GM12878 (cell line): ENCODE measurements around the gene ADA. TPM values are rescaled to one million over a fixed set of nuclear protein-coding genes. Genes with fewer than 3 reads are reported as not detected.
A peak's percentile ranks its signal among the peaks of the same experiment; 100 is the strongest.

Experiments used
- ATAC-seq: fragments of 200-7000 bp; cut with Tn5 transposase; 3 replicates; pipeline ENCODE4 v1.9.1; 2020; ENCODE audit warnings: mild to moderate bottlenecking, moderate library complexity
- BruUV-seq: library from RNA; stranded (reverse); fragments of 400-500 nt; replicated peaks from 2 replicates; lab custom pipeline; 2021; lab: Mats Ljungman, UMichigan
- CTCF ChIA-PET: fragments of 300-600 bp; sonication (Branson Sonifier 250); formaldehyde crosslinking; extraction: SDS; loops from one replicate; lab custom pipeline; 2021; ENCODE audit warnings: inconsistent platforms; lab: Yijun Ruan, JAX
- POLR2A ChIA-PET: fragments of 350-600 bp; formaldehyde crosslinking; extraction: SDS; loops from one replicate; lab custom pipeline; 2021; ENCODE audit warnings: inconsistent platforms; lab: Charles Lee
- RAD21 ChIA-PET: fragments of 300-600 bp; sonication (Branson Sonifier 250); formaldehyde crosslinking; loops from one replicate; lab custom pipeline; 2023; ENCODE audit warnings: antibody characterized with exemption; ENCODE audit not compliant: unreplicated experiment; lab: Charles Lee
- SMC1A ChIA-PET: fragments of 300-600 bp; sonication (Branson Sonifier 250); formaldehyde crosslinking; loops from one replicate; lab custom pipeline; 2023; ENCODE audit not compliant: unreplicated experiment, uncharacterized antibody; lab: Charles Lee
- DNase-seq: peaks from one replicate; pipeline ENCODE4 v3.0.0-alpha.2; 2011; ENCODE audit warnings: low read depth, low spot score
- FAIRE-seq: peaks from 3 replicates; lab custom pipeline; 2011; peaks lifted over from hg19 to GRCh38; lab: Jason Lieb, UNC
- H2AFZ ChIP-seq: 2 replicates; pipeline ENCODE4 v1.6.0; 2011; ENCODE audit warnings: low read depth, low read length, control low read depth; ENCODE audit not compliant: control insufficient read depth
- H3K27ac ChIP-seq: 2 replicates; pipeline ENCODE4 v1.5.1; 2011; ENCODE audit warnings: control low read depth; ENCODE audit not compliant: control insufficient read depth, insufficient read depth
- H3K27me3 ChIP-seq, 2 experiments: replicated peaks in 1 of 2; 2 replicates each; pipeline versions ENCODE4 v1.6.0 to v1.6.1; 2011; ENCODE audit warnings: low read length in 1 of 2; ENCODE audit not compliant: control insufficient read depth in 2 of 2, insufficient read depth in 2 of 2
- H3K36me3 ChIP-seq, 2 experiments: 2 replicates each; pipeline ENCODE4 v1.5.1; 2011; ENCODE audit warnings: low read length in 1 of 2; ENCODE audit not compliant: control insufficient read depth in 2 of 2, insufficient read depth in 2 of 2
- H3K4me1 ChIP-seq: 2 replicates; pipeline ENCODE4 v1.6.1; 2011; ENCODE audit warnings: mild to moderate bottlenecking, low read length, moderate library complexity, mixed read lengths; ENCODE audit not compliant: control insufficient read depth, insufficient read depth
- H3K4me2 ChIP-seq: 2 replicates; pipeline ENCODE4 v1.6.0; 2011; ENCODE audit warnings: control low read depth; ENCODE audit not compliant: control insufficient read depth, insufficient read depth
- H3K4me3 ChIP-seq: fragments of 200-600 bp; sonication (generic); 2 replicates; pipeline ENCODE4 v1.5.1; 2016
- H3K79me2 ChIP-seq: 2 replicates; pipeline ENCODE4 v1.6.0; 2011; ENCODE audit warnings: low read length; ENCODE audit not compliant: control insufficient read depth, insufficient read depth
- H3K9ac ChIP-seq: 2 replicates; pipeline ENCODE4 v1.8.0; 2011; ENCODE audit warnings: low read length, control low read depth, mixed read lengths; ENCODE audit not compliant: control insufficient read depth, insufficient read depth
- H3K9me3 ChIP-seq: replicated peaks from 3 replicates; pipeline ENCODE4 v1.5.1; 2011; ENCODE audit warnings: mild to moderate bottlenecking, low read length; ENCODE audit not compliant: control insufficient read depth, insufficient read depth
- H4K20me1 ChIP-seq: 2 replicates; pipeline ENCODE4 v1.6.0; 2011; ENCODE audit not compliant: control insufficient read depth, insufficient read depth
- ATF7 ChIP-seq: fragments of 450-650 bp; IDR thresholded peaks from 2 replicates; pipeline ENCODE4 v1.6.1; 2016; ENCODE audit warnings: low read depth, mild to moderate bottlenecking
- BHLHE40 ChIP-seq, 2 experiments: fragments of 450-650 bp in 1 of 2; IDR thresholded peaks; 2 replicates each; pipeline ENCODE4 v1.6.1; 2011 to 2017; ENCODE audit warnings: low read depth in 2 of 2, borderline replicate concordance in 1 of 2, improper control_type of control experiment in 1 of 2, low read length in 1 of 2, mild to moderate bottlenecking in 1 of 2
- CEBPB ChIP-seq, 2 experiments: fragments of 150-350 bp in 1 of 2; IDR thresholded peaks; 2 replicates each; pipeline ENCODE4 v1.6.1; 2012 to 2014; ENCODE audit warnings: low read depth in 2 of 2, low read length in 2 of 2, borderline replicate concordance in 1 of 2, inconsistent platforms in 1 of 2
- DPF2 ChIP-seq: fragments of 450-650 bp; IDR thresholded peaks from 2 replicates; pipeline ENCODE4 v1.6.1; 2017; ENCODE audit warnings: mild to moderate bottlenecking
- IKZF2 ChIP-seq, 2 experiments: fragments of 450-650 bp; IDR thresholded peaks; 2 replicates each; pipeline ENCODE4 v1.6.1; 2017; ENCODE audit warnings: mild to moderate bottlenecking in 2 of 2, moderate library complexity in 2 of 2
- MEF2B ChIP-seq: fragments of 450-650 bp; IDR thresholded peaks from 2 replicates; pipeline ENCODE4 v1.6.1; 2018; ENCODE audit warnings: mild to moderate bottlenecking, moderate library complexity; ENCODE audit not compliant: partially characterized antibody, poor library complexity, severe bottlenecking
- NBN ChIP-seq: fragments of 450-650 bp; IDR thresholded peaks from 2 replicates; pipeline ENCODE4 v1.6.1; 2016
- POU2F2 ChIP-seq: IDR thresholded peaks from 3 replicates; pipeline ENCODE4 v1.6.1; 2011; ENCODE audit warnings: low read depth, mild to moderate bottlenecking, low read length, borderline replicate concordance
- RAD51 ChIP-seq: fragments of 450-650 bp; IDR thresholded peaks from 2 replicates; pipeline ENCODE4 v1.6.1; 2016; ENCODE audit warnings: moderate library complexity, mild to moderate bottlenecking, inconsistent platforms
- SIX5 ChIP-seq: IDR thresholded peaks from 2 replicates; pipeline ENCODE4 v1.6.1; 2011; ENCODE audit warnings: mild to moderate bottlenecking, low read depth, low read length, moderate library complexity; ENCODE audit not compliant: severe bottlenecking
- ZNF217 ChIP-seq: fragments of 450-650 bp; IDR thresholded peaks from 2 replicates; pipeline ENCODE4 v1.6.1; 2017; ENCODE audit warnings: antibody characterized with exemption, mild to moderate bottlenecking
- WGBS: methylation state at CpG from one replicate; pipeline ENCODE4 v1.1.6; 2016; ENCODE audit warnings: low lambda C conversion rate; ENCODE audit not compliant: insufficient replicate concordance, insufficient coverage; ENCODE audit errors: missing lambda C conversion rate; 5-methylcytosine and 5-hydroxymethylcytosine counted together
- in situ Hi-C: fragments of 300-500 bp; cut with MboI; formaldehyde crosslinking; loops from 9 replicates; pipeline ENCODE4 v1.14.3; 2018; ENCODE audit warnings: mixed read lengths
- intact Hi-C: fragments of 100-400 bp; cut with micrococcal nuclease; formaldehyde crosslinking; loops from one replicate; pipeline ENCODE4 v1.14.2; 2022; ENCODE audit not compliant: unreplicated experiment
- polyA plus RNA-seq, 11 experiments: library from polyadenylated mRNA; depleted of rRNA in 4 of 11; unstranded in 6 of 11; stranded (reverse) in 5 of 11; fragments of >200 nt; fragmentation: Nextera tagmentation in 4 of 11; fragmentation: Illumina TruSeq in 1 of 11; extraction: Ambion mirVana in 4 of 11; extraction: Trizol in 1 of 11; gene quantifications; 1 replicate in 1 of 11; 2 replicates in 10 of 11; pipeline versions ENCODE4 v1.2.1 to v1.2.3, GENCODE V29; 2011 to 2016; ENCODE audit warnings: inconsistent platforms in 2 of 11, missing spikeins in 2 of 11, low read depth in 1 of 11
- total RNA-seq, 4 experiments: library from RNA; depleted of rRNA in 3 of 4; stranded (reverse); fragments of >200 nt in 3 of 4; fragmentation: Illumina TruSeq in 1 of 4; extraction: Trizol in 1 of 4; gene quantifications; 2 replicates each; pipeline versions ENCODE4 v1.2.1 to v1.2.3, GENCODE V29; 2013 to 2021
- TF ChIP-seq, protein P1 (sequence below): fragments of 450-650 bp; IDR thresholded peaks from 2 replicates; pipeline ENCODE4 v1.6.1; 2018; ENCODE audit warnings: borderline replicate concordance, mild to moderate bottlenecking; ENCODE audit not compliant: partially characterized antibody
- TF ChIP-seq, protein P2 (sequence below): IDR thresholded peaks from 2 replicates; pipeline ENCODE4 v1.6.1; 2011; ENCODE audit warnings: mild to moderate bottlenecking, low read depth, low read length, moderate library complexity; ENCODE audit not compliant: insufficient replicate concordance
- TF ChIP-seq, protein P3 (sequence below): IDR thresholded peaks from 2 replicates; pipeline ENCODE4 v1.6.1; 2012; ENCODE audit warnings: low read depth, low read length, improper control_type of control experiment
- TF ChIP-seq, protein P4 (sequence below), 3 experiments: IDR thresholded peaks in 2 of 3; conservative IDR thresholded peaks in 1 of 3; 2 replicates each; pipeline ENCODE4 v1.5.1; 2011; ENCODE audit warnings: low read depth in 3 of 3, low read length in 3 of 3, mild to moderate bottlenecking in 3 of 3, control low read depth in 2 of 3, moderate library complexity in 2 of 3, inconsistent platforms in 1 of 3, mixed read lengths in 1 of 3; ENCODE audit not compliant: control insufficient read depth in 2 of 3, insufficient read depth in 1 of 3; ENCODE audit errors: extremely low read depth in 1 of 3

Gene ADA
- total and polyA plus RNA-seq, 10 of the 15 experiments (the other 5 are each of a cell fraction or from before 2014, with no cell fraction given) = 40.9 to 217 (median 90.8) TPM

DNA sequence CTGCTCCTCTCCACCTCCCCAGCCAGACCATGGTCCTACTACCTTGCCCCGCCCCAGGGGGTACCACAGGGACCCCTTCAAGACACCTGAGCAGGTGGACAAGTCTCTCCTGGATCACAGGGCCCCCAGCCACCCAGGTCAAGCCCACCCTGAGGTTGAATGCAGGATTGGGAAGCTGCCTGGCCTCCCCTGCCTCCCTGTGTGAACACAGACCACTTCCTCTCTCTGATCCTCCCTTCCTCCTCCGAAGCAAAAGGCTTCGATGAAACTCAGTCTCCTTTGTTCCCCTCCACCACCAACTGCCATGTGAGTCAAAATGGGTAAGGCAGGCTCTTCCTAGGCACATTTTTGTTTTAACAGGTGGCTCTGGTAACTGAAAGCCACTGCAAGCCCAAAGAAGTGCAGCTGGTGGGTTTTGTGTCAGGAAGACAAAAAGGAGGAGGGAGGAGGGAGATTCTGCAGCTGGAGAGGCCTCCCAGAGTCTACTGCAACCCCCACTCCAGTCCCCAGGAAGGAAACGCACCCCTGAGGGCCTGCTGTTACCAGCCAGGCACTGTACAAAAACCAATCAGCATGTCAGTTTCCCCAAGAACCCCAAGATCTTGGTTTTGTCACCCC is 5.4 kb downstream of the ADA start (continued):
- TF ChIP-seq, protein P1, sequence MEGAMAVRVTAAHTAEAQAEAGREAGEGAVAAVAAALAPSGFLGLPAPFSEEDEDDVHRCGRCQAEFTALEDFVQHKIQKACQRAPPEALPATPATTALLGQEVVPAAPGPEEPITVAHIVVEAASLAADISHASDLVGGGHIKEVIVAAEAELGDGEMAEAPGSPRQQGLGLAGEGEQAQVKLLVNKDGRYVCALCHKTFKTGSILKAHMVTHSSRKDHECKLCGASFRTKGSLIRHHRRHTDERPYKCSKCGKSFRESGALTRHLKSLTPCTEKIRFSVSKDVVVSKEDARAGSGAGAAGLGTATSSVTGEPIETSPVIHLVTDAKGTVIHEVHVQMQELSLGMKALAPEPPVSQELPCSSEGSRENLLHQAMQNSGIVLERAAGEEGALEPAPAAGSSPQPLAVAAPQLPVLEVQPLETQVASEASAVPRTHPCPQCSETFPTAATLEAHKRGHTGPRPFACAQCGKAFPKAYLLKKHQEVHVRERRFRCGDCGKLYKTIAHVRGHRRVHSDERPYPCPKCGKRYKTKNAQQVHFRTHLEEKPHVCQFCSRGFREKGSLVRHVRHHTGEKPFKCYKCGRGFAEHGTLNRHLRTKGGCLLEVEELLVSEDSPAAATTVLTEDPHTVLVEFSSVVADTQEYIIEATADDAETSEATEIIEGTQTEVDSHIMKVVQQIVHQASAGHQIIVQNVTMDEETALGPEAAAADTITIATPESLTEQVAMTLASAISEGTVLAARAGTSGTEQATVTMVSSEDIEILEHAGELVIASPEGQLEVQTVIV = no peak
- TF ChIP-seq SIX5 (no peak), NBN (peak; percentile 88)
- TF ChIP-seq, all 136 proteins: peak for 31

DNA sequence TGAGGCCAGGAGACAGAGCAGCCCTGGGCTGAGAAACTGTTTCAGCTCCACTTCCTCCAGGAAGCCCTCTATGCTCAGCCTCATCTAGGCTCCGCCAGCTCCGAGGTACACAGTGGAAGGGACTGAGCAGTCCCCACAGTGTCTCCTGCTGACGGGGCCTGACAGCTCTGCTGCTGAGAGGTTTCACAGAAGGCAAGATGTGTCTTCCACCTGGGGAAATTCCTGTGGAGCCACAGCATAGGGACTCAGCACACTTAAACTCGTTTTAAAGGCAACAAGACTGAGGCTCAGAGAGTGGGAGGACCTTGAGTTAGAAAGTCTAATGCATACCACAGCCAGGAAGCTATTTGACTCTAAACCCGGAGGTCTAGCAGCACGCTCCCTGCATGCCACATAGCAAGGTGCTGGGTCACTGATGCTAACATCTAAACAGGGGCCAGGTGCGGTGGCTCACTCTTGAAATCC is 6.8 kb downstream of the ADA start:
- ChIA-PET RAD21 (interaction anchor here (0.6 to 5.0 kb wide), 12 partner anchors 10 to 169 kb away, joined by 3 to 47 read pairs (median 4); partner anchors contain the start of genes PKIG and TTPAL), CTCF (interaction anchor here (0.7 to 8.5 kb wide), 7 partner anchors 9 to 69 kb away, joined by 3 to 134 read pairs (median 4); no protein-coding TSS in a partner anchor), POLR2A (interaction anchor here (0.6 to 4.2 kb wide), 11 partner anchors 23 to 717 kb away, joined by 3 to 32 read pairs (median 6); no protein-coding TSS in a partner anchor), SMC1A (interaction anchor here (0.6 to 6.9 kb wide), 15 partner anchors 11 to 435 kb away, joined by 3 to 71 read pairs (median 4); partner anchors contain the start of gene PKIG)
- in situ Hi-C loops = no loop called here
- DNase-seq (peak; percentile 70), ATAC-seq (peak; percentile 29), FAIRE-seq (no peak)
- Histone ChIP-seq H4K20me1 (no peaks in the 10 kb centered on the region), H3K79me2 (peaks cover 64% of the 10 kb centered on the region), H3K9me3 (peaks cover 3% of the 10 kb centered on the region; the same call in 2 of the 3 replicates), H3K9ac (peak overlapping the region; percentile 51), H2AFZ (peak overlapping the region; percentile 20), H3K4me2 (peak overlapping the region; percentile 84), H3K4me1 (peaks cover 87% of the 10 kb centered on the region), H3K4me3 (0 out of 2 replicates have a peak overlapping the region, but pooled peaks have one; percentile 10), H3K36me3 (peaks cover 0 to 7% of the 10 kb centered on the region in 2 experiments; a peak in 2 of 4 replicates), H3K27ac (peak overlapping the region; percentile 99), H3K27me3 (no peaks in the 10 kb centered on the region)
- BruUV-seq = no TSS peak
- intact Hi-C loops = no loop called here
- 12% methylated on average over 7 of the region's 7 CpGs for WGBS
- TF ChIP-seq ZNF217 = peak; percentile 73
- peak; percentile 68 to 71 for TF ChIP-seq IKZF2 (IDR thresholded peaks at IDR 0.05)
- TF ChIP-seq DPF2 = 0 out of 2 replicates have a peak, but pooled peaks have one; percentile 15
- TF ChIP-seq, protein P2, sequence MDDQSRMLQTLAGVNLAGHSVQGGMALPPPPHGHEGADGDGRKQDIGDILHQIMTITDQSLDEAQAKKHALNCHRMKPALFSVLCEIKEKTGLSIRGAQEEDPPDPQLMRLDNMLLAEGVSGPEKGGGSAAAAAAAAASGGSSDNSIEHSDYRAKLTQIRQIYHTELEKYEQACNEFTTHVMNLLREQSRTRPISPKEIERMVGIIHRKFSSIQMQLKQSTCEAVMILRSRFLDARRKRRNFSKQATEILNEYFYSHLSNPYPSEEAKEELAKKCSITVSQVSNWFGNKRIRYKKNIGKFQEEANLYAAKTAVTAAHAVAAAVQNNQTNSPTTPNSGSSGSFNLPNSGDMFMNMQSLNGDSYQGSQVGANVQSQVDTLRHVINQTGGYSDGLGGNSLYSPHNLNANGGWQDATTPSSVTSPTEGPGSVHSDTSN = peak; percentile 39
- peak; percentile 32 for TF ChIP-seq MEF2B
- peak; percentile 16; the same call in 1 of the 2 replicates for TF ChIP-seq RAD51
- TF ChIP-seq, protein P3, sequence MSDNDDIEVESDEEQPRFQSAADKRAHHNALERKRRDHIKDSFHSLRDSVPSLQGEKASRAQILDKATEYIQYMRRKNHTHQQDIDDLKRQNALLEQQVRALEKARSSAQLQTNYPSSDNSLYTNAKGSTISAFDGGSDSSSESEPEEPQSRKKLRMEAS = no peak
- TF ChIP-seq, protein P4, sequence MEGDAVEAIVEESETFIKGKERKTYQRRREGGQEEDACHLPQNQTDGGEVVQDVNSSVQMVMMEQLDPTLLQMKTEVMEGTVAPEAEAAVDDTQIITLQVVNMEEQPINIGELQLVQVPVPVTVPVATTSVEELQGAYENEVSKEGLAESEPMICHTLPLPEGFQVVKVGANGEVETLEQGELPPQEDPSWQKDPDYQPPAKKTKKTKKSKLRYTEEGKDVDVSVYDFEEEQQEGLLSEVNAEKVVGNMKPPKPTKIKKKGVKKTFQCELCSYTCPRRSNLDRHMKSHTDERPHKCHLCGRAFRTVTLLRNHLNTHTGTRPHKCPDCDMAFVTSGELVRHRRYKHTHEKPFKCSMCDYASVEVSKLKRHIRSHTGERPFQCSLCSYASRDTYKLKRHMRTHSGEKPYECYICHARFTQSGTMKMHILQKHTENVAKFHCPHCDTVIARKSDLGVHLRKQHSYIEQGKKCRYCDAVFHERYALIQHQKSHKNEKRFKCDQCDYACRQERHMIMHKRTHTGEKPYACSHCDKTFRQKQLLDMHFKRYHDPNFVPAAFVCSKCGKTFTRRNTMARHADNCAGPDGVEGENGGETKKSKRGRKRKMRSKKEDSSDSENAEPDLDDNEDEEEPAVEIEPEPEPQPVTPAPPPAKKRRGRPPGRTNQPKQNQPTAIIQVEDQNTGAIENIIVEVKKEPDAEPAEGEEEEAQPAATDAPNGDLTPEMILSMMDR (IDR thresholded peaks at IDR 0.05 in 2 of 3, conservative IDR thresholded peaks at IDR 0.05 in 1 of 3; ENCODE audit: control insufficient read depth in 2 of 3, extremely low read depth in 1 of 3, insufficient read depth in 1 of 3, low read depth in 3 of 3, low read length in 3 of 3) = peak in 1 of 3 experiments; percentile 19; a peak in 1 of 6 replicates
- peak; percentile 41; the same call in 1 of the 3 replicates for TF ChIP-seq POU2F2
- TF ChIP-seq ATF7 = no peak
- no peak for TF ChIP-seq CEBPB (IDR thresholded peaks at IDR 0.05; ENCODE audit: borderline replicate concordance in 1 of 2, low read depth in 2 of 2, low read length in 2 of 2)
- peak in 1 of 2 experiments; percentile 46; a peak in 1 of 4 replicates for TF ChIP-seq BHLHE40 (IDR thresholded peaks at IDR 0.05; ENCODE audit: borderline replicate concordance in 1 of 2, low read depth in 2 of 2, low read length in 1 of 2)
